T-cell (primary cell): ENCODE results near the gene FOLH1. TPM values are rescaled to one million over a fixed set of nuclear protein-coding genes. Genes with fewer than 3 reads are reported as not detected.
"Not testable (repeated sequence)": the region's sequence is repeated elsewhere in the genome, so short reads cannot be mapped to it uniquely, and the experiment has no call there.

ENCODE experiments used
- ATAC-seq, 4 experiments: fragments of 200-7000 bp in 3 of 4; fragments of 150-1000 bp in 1 of 4; cut with Tn5 transposase; replicated peaks in 1 of 4; 1 replicate in 3 of 4; 2 replicates in 1 of 4; pipeline ENCODE4 v1.10.0; 2021; ENCODE audit warnings: moderate library complexity in 3 of 4, mild to moderate bottlenecking in 2 of 4, moderate number of reproducible peaks in 1 of 4
- CTCF ChIA-PET, 2 donors: fragments of 300-600 bp; sonication (Branson Sonifier 250); formaldehyde crosslinking; loops; one replicate each; lab custom pipeline; 2022; ENCODE audit warnings: antibody characterized with exemption in 2 of 2; lab: Charles Lee
- POLR2A ChIA-PET, 2 donors: fragments of 300-600 bp; sonication (Branson Sonifier 250); formaldehyde crosslinking; loops; one replicate each; lab custom pipeline; 2022; ENCODE audit warnings: antibody characterized with exemption in 2 of 2; lab: Charles Lee
- DNase-seq, 35 experiments: peaks; one replicate each; pipeline versions ENCODE4 v3.0.0 to v3.0.0-alpha.2; 2013 to 2023
- H3K27ac ChIP-seq: one replicate; pipeline ENCODE4 v1.5.1; 2013; ENCODE audit warnings: low read length
- H3K27me3 ChIP-seq, 2 experiments: replicated peaks in 1 of 2; 1 replicate in 1 of 2; 2 replicates in 1 of 2; pipeline versions ENCODE4 v1.6.1 to v1.7.0; 2013; ENCODE audit warnings: low read length in 1 of 2, mixed read lengths in 1 of 2; ENCODE audit not compliant: control insufficient read depth in 2 of 2, insufficient read depth in 2 of 2; ENCODE audit errors: extremely low read depth in 1 of 2
- H3K36me3 ChIP-seq, 2 donors: 1 replicate in 1 of 2; 2 replicates in 1 of 2; pipeline versions ENCODE4 v1.6.1 to v1.7.0; 2013; ENCODE audit warnings: low read length in 1 of 2; ENCODE audit not compliant: control insufficient read depth in 2 of 2, insufficient read depth in 1 of 2; ENCODE audit errors: extremely low read depth in 1 of 2
- H3K4me1 ChIP-seq, 2 experiments: 1 replicate in 1 of 2; 2 replicates in 1 of 2; pipeline versions ENCODE4 v1.6.1 to v1.7.0; 2013; ENCODE audit warnings: low read length in 2 of 2, mixed read lengths in 1 of 2; ENCODE audit not compliant: insufficient read depth in 2 of 2, control insufficient read depth in 1 of 2; ENCODE audit errors: extremely low read depth in 1 of 2
- H3K4me3 ChIP-seq, 2 donors: 1 replicate in 1 of 2; 2 replicates in 1 of 2; pipeline versions ENCODE4 v1.5.1 to v1.7.0; 2013; ENCODE audit warnings: mild to moderate bottlenecking in 2 of 2, low read length in 1 of 2, moderate library complexity in 1 of 2; ENCODE audit not compliant: control insufficient read depth in 1 of 2; ENCODE audit errors: extremely low read depth in 1 of 2
- H3K9me3 ChIP-seq: 2 replicates; pipeline ENCODE4 v1.7.0; 2013
- H3K27ac Mint-ChIP-seq, 2 donors: one replicate each; pipeline ENCODE4 v1.8.0; 2020 to 2021; ENCODE audit warnings: mild to moderate bottlenecking in 2 of 2, mixed read lengths in 2 of 2
- H3K27me3 Mint-ChIP-seq, 2 donors: one replicate each; pipeline ENCODE4 v1.8.0; 2021 to 2022; ENCODE audit warnings: mixed read lengths in 2 of 2
- H3K36me3 Mint-ChIP-seq: one replicate; pipeline ENCODE4 v1.8.0; 2021; ENCODE audit warnings: mixed read lengths
- H3K4me1 Mint-ChIP-seq, 3 donors: one replicate each; pipeline ENCODE4 v1.8.0; 2020 to 2022; ENCODE audit warnings: mixed read lengths in 3 of 3, mild to moderate bottlenecking in 1 of 3
- H3K4me3 Mint-ChIP-seq, 3 donors: one replicate each; pipeline ENCODE4 v1.8.0; 2020 to 2022; ENCODE audit warnings: mild to moderate bottlenecking in 3 of 3, mixed read lengths in 3 of 3, moderate library complexity in 3 of 3
- H3K9me3 Mint-ChIP-seq, 3 donors: one replicate each; pipeline ENCODE4 v1.8.0; 2020 to 2022; ENCODE audit warnings: mixed read lengths in 3 of 3
- WGBS: methylation state at CpG from one replicate; pipeline ENCODE4 v1.1.5; 2013; ENCODE audit warnings: missing lambda C conversion rate; ENCODE audit not compliant: insufficient coverage; 5-methylcytosine and 5-hydroxymethylcytosine counted together
- total RNA-seq, 35 experiments: library from RNA in 6 of 35; stranded (reverse) in 6 of 35; fragments of 120-200 nt in 1 of 35; gene quantifications; one replicate each; pipeline versions ENCODE4 v1.2.1 to v1.2.4 and lab custom pipeline; 2013 to 2026

Gene FOLH1
- total RNA-seq (not detected), total RNA-seq (lab: John Stamatoyannopoulos, UW) (0 to 0.12 (median 0) reads per million in 29 experiments)
- not detected for total RNA-seq (2013)

DNA sequence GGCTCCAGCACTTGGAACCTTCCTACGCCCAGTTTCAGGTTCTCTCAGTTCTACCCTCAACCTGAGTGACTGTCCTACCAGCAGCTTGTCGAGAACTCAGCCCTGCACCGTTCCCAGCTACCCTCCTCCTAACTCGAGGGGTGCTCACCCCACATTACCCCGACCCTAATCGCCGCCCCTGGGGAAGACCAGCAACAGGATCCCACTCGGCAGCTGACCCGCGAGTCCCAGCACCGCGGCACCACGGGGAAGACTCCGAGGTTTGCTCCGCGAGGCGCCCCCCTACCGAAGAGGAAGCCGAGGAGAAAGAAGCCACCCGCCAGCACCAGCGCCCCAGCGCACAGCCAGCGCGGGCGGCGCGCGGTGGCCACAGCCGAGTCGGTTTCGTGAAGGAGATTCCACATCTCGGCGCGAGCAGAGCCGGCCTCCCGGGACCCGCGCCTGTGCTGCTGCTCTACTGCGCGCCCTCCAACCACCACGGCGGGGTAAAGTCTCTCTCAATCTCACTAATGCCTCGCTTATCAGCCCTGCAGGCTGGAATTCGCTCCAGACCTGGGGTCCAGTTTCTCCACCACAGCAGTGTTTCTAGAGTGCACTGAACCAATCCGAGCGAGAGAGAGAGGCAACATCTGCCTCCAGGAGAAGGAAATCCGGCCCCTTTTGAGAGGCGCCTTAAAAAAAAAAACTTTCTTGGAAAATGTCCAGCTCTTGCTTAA lies at the start of gene FOLH1:
FOLH1 (minus strand) TSS at position 597 of the 716 bp plus-strand sequence; CDS start at position 404, 193 bp downstream.
- DNase-seq, result no peak
- WGBS, result 5% methylated on average over 42 of the region's 48 CpGs
- no peak for ATAC-seq
- peaks cover 0 to 3% (median 0%) of the 10 kb centered on the region in 3 donors for H3K4me1 Mint-ChIP-seq
- Histone ChIP-seq H3K36me3 (no peaks in the 10 kb centered on the region), H3K4me3 (no peak within 1 kb of the TSS), H3K9me3 (no peaks in the 10 kb centered on the region), H3K27me3 (peaks cover 0 to 6% of the 10 kb centered on the region in 2 experiments), H3K27ac (no peak within 1 kb of the TSS), H3K4me1 (peaks cover 0 to 4% of the 10 kb centered on the region in 2 experiments)
- peaks cover 4 to 19% of the 10 kb centered on the region in 2 donors for H3K27me3 Mint-ChIP-seq
- CTCF ChIA-PET, result no interaction called here
- peaks cover 0 to 8% (median 0%) of the 10 kb centered on the region in 3 donors for H3K9me3 Mint-ChIP-seq
- no peak within 1 kb of the TSS for H3K4me3 Mint-ChIP-seq
- no peak within 1 kb of the TSS for H3K27ac Mint-ChIP-seq
- no peaks in the 10 kb centered on the region for H3K36me3 Mint-ChIP-seq
- POLR2A ChIA-PET, result no interaction called here

DNA sequence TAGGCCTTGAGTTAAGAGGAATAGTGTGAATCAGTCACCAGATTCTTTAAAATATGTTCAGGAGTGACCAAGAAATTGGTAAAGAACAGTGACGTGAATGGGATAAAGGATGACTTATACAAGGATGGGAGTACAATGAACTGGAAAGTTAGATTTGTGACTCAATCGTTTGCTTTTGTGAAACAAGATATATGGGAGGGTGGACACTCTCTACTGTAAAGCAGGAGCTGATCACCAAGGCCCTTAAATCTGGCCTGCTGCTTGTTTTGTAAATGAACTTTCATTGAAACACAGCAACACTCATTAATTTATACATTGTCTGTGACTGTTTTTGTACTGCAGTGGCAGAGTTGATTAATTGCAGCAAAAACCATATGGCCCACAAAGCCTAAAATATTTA lies 46.7 kb upstream of the FOLH1 start:
- 100% methylated on average over 1 of the region's 2 CpGs for WGBS
- H3K27me3 ChIP-seq, H3K36me3 ChIP-seq, H3K36me3 Mint-ChIP-seq, H3K27me3 Mint-ChIP-seq, DNase-seq, H3K4me3 ChIP-seq, CTCF ChIA-PET, H3K4me3 Mint-ChIP-seq, POLR2A ChIA-PET, H3K4me1 ChIP-seq, H3K27ac ChIP-seq, ATAC-seq, H3K9me3 Mint-ChIP-seq, H3K27ac Mint-ChIP-seq, H3K4me1 Mint-ChIP-seq, H3K9me3 ChIP-seq: not testable (repeated sequence)

DNA sequence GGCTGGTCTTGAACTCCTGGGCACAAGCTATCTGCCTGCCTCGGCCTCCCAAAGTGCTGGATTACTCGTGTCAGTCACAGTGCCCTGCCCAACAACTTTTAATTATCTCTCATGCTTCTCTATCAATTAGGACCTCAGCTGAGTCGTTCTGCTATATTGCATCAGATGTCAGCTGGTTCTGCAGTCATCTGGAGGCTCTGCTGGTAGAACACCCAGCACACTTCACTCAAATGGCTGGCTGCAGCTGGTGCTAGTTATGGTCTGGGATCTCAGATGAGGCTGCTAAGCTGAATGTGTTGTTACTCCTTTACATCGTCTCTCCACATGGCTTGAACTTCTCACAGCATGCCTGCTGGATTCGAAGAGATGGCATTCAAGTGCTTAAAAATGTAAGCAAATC lies 42.8 kb upstream of the FOLH1 start:
- H3K9me3 Mint-ChIP-seq, DNase-seq, H3K27me3 ChIP-seq, H3K4me1 ChIP-seq, H3K27me3 Mint-ChIP-seq, H3K4me1 Mint-ChIP-seq, CTCF ChIA-PET, H3K36me3 Mint-ChIP-seq, H3K9me3 ChIP-seq, H3K27ac ChIP-seq, H3K4me3 Mint-ChIP-seq, POLR2A ChIA-PET, H3K27ac Mint-ChIP-seq, H3K36me3 ChIP-seq, ATAC-seq, H3K4me3 ChIP-seq: not testable (repeated sequence)
- no CpG with 5 or more reads among the region's 5 CpGs for WGBS

DNA sequence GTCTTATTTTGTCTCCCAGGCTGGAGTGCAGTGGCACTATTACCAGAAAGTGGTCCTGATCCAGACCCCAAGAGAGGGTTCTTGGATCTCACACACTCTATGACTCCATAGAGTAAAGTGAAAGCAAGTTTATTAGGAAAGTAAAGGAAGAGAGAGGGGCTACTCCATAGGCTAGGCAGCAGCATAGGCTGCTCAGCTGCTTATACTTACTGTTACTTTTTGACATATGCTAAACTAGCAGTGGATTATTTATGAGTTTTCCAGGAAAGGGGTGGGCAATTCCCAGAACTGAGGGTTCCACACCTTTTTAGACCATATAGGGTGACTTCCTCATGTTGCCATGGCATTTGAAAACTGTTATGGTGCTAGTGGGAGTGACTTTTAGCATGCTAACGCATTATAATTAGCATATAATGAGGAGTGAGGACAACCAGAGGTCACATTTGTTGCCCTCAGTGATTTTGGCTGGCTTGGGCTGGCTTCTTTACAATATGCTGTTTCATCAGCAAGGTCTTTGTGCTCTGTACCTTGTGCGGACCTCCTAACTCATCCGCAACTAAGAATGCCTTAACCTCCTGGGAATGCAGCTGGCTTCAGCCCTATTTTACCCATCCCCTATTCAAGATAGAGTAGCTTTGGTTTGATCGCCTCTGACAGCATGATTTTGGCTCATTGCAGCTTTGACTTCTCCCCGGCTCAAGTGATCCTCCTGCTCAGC lies 42.2 kb upstream of the FOLH1 start:
- CTCF ChIA-PET, result not testable (repeated sequence)

DNA sequence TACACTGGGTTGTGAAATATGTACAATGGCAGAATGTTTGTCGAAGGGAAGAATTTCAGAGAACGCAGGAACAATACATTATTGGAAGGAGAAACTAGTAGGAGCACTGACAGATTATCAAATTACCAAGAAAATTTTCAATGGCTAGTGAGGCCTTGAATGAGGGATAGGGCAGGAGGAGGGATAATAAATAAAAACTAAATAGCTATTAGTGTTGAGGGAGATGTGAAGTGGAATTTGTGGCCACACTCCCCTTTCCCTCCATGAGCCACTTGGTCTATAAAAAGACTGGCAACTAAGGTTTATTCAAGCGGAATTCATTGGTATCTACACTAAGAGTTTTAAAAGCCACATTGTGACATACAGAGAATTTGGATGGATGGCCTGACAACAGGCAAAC lies 41.0 kb upstream of the FOLH1 start:
- H3K27ac ChIP-seq, H3K27ac Mint-ChIP-seq, H3K4me1 ChIP-seq, ATAC-seq, H3K27me3 Mint-ChIP-seq, POLR2A ChIA-PET, H3K4me3 ChIP-seq, H3K36me3 ChIP-seq, H3K4me1 Mint-ChIP-seq, H3K27me3 ChIP-seq, H3K4me3 Mint-ChIP-seq, H3K9me3 ChIP-seq, DNase-seq, H3K9me3 Mint-ChIP-seq, CTCF ChIA-PET, H3K36me3 Mint-ChIP-seq: not testable (repeated sequence)
- WGBS, result 80% methylated on average over 1 of the region's 3 CpGs

More for the DNA sequence above, 42.2 kb upstream of the FOLH1 start:
- H3K36me3 ChIP-seq, H3K27ac Mint-ChIP-seq, H3K27me3 ChIP-seq, ATAC-seq, POLR2A ChIA-PET, H3K4me1 Mint-ChIP-seq, H3K27ac ChIP-seq, H3K9me3 ChIP-seq, H3K9me3 Mint-ChIP-seq, H3K4me1 ChIP-seq, DNase-seq, H3K4me3 ChIP-seq, H3K36me3 Mint-ChIP-seq, H3K27me3 Mint-ChIP-seq, H3K4me3 Mint-ChIP-seq: not testable (repeated sequence)
- WGBS, result 20% methylated on average over 1 of the region's 5 CpGs

DNA sequence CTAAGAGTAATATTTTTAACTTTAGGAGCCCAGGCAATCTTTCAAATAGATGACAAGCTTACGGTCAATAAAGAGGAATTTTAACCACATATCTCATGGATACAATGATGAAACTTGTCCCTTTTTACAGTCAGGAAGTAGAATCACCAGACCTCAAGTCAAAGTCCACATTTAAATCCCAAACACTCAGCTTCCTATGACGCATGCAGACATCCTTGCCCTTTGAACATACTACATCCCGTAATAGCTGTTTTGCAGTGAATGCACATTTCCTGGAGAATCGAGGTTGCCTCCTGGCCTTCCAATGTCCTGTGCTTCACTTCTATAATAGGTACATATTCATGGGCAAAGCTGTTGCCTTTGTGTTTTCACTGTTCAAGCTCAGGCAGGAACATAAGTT lies 25.3 kb upstream of the FOLH1 start:
- POLR2A ChIA-PET, result interaction anchor here in 1 of 2 donors (0.6 kb wide), 1 partner anchor 125 kb away, joined by 3 read pairs; no protein-coding TSS in a partner anchor
- DNase-seq, H3K27me3 Mint-ChIP-seq, ATAC-seq, H3K4me3 ChIP-seq, H3K4me1 ChIP-seq, H3K27ac Mint-ChIP-seq, H3K36me3 ChIP-seq, CTCF ChIA-PET, H3K36me3 Mint-ChIP-seq, H3K4me1 Mint-ChIP-seq, H3K27me3 ChIP-seq, H3K27ac ChIP-seq, H3K9me3 ChIP-seq, H3K4me3 Mint-ChIP-seq: not testable (repeated sequence)
- H3K9me3 Mint-ChIP-seq, result peaks cover 5 to 16% (median 8%) of the 10 kb centered on the region in 3 donors
- WGBS, result 54% methylated on average over 3 of the region's 4 CpGs
